H1 (cell line): ENCODE results near the gene MIA3. TPM values are rescaled to one million over a fixed set of nuclear protein-coding genes. Genes with fewer than 3 reads are reported as not detected.

Source experiments
- CEBPB ChIP-seq: IDR thresholded peaks from 2 replicates; pipeline ENCODE4 v1.6.1; 2012; ENCODE audit warnings: low read depth, low read length
- KDM5A ChIP-seq: fragments of 200-600 bp; IDR thresholded peaks from 2 replicates; pipeline ENCODE4 v1.7.1; 2012; ENCODE audit warnings: mild to moderate bottlenecking, low read length, inconsistent platforms, mixed read lengths
- RAD21 ChIP-seq, 2 experiments: IDR thresholded peaks in 1 of 2; conservative IDR thresholded peaks in 1 of 2; 2 replicates each; pipeline ENCODE4 v1.6.1; 2011; ENCODE audit warnings: low read depth in 2 of 2, low read length in 2 of 2, improper control_type of control experiment in 1 of 2, inconsistent platforms in 1 of 2, mild to moderate bottlenecking in 1 of 2, moderate library complexity in 1 of 2
- polyA plus RNA-seq, 7 experiments: library from polyadenylated mRNA; depleted of rRNA in 3 of 7; stranded (reverse) in 5 of 7; unstranded in 2 of 7; fragments of >200 nt in 5 of 7; fragments of 200-250 nt in 2 of 7; gene quantifications; 1 replicate in 5 of 7; 2 replicates in 1 of 7; 4 replicates in 1 of 7; pipeline versions ENCODE4 v1.2.1 to v1.2.3, GENCODE V29; 2011 to 2013; ENCODE audit warnings: missing spikeins in 2 of 7, mixed read lengths in 2 of 7
- total RNA-seq: library from RNA; stranded (reverse); fragmentation: NEBNext Ultra II Directional; extraction: Animal tissue kit (Norgen Biotek cat#: 25700); gene quantifications from 2 replicates; pipeline ENCODE4 v1.2.1, GENCODE V29; 2021

MIA3 gene
- total and polyA plus RNA-seq, 2 of the 8 experiments (the other 6 are each of a cell fraction or from before 2014, with no cell fraction given), result 69.0 to 105 TPM

DNA sequence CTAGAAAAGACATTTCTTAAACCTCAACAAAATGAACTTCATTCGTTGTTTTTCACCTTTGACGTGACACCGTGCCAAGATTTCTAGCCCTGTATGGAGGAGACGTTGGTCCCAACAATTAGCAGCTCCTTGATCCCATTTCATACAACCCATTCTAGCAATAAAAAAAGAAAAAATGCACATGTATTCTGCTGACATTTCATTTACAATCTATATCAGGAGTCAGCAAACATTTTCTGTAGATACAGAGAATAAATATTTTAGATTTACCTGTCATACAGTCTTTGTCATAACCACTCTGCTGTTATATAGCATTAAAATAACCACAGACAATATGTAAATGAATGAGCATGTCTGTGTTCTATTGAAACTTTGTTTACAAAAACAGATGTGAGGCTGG lies 21.2 kb upstream of the MIA3 start (continued):
- TF ChIP-seq KDM5A (no peak), RAD21 (IDR thresholded peaks at IDR 0.05 in 1 of 2, conservative IDR thresholded peaks at IDR 0.05 in 1 of 2; ENCODE audit: low read depth in 2 of 2, low read length in 2 of 2) (no peak), CEBPB (no peak)
- TF ChIP-seq, all 59 proteins: peak for 0
